HEK293 (cell line): ENCODE results near the gene CLDN15.
A peak's percentile ranks its signal among the peaks of the same experiment; 100 is the strongest.

Experiments used
- CTCF ChIA-PET: fragments of 350-600 bp; formaldehyde crosslinking; extraction: SDS; loops from one replicate; lab custom pipeline; 2021; ENCODE audit warnings: antibody characterized with exemption; lab: Yijun Ruan, JAX
- POLR2A ChIA-PET: fragments of 300-600 bp; formaldehyde crosslinking; extraction: SDS; loops from one replicate; lab custom pipeline; 2020; ENCODE audit warnings: antibody characterized with exemption, inconsistent platforms; lab: Yijun Ruan, JAX
- H3K27ac ChIP-seq: fragments of 200-500 bp; sonication (Bioruptor generic); 2 replicates; pipeline ENCODE4 v1.5.1; 2014; ENCODE audit warnings: low read depth, low read length, control low read depth, inconsistent platforms; ENCODE audit errors: extremely low read depth
- H3K36me3 ChIP-seq, 2 experiments: fragments of 200-500 bp in 1 of 2; sonication (Bioruptor generic) in 1 of 2; 1 replicate in 1 of 2; 2 replicates in 1 of 2; pipeline ENCODE4 v1.5.1; 2014 to 2017; ENCODE audit warnings: inconsistent platforms in 2 of 2, low read length in 2 of 2; ENCODE audit not compliant: control insufficient read depth in 2 of 2, insufficient read depth in 1 of 2
- H3K4me1 ChIP-seq: fragments of 200-500 bp; sonication (Bioruptor generic); 2 replicates; pipeline ENCODE4 v1.5.1; 2014; ENCODE audit warnings: mild to moderate bottlenecking, low read length, inconsistent platforms; ENCODE audit not compliant: control insufficient read depth, insufficient read depth
- H3K4me3 ChIP-seq: 2 replicates; pipeline ENCODE4 v1.5.1; 2011; ENCODE audit warnings: low read depth, mild to moderate bottlenecking, control low read depth, low read length, moderate library complexity
- H3K9me3 ChIP-seq: fragments of 200-500 bp; sonication (Bioruptor generic); 2 replicates; pipeline ENCODE4 v1.5.1; 2014; ENCODE audit warnings: low read depth, low read length, inconsistent platforms; ENCODE audit not compliant: control insufficient read depth, insufficient read depth
- ZBTB17 ChIP-seq: fragments of 450-650 bp; formaldehyde crosslinking; IDR thresholded peaks from 2 replicates; pipeline ENCODE4 v1.5.1; 2016; ENCODE audit warnings: missing biosample characterization, missing genetic modification characterization
- ZNF16 ChIP-seq: fragments of 450-650 bp; formaldehyde crosslinking; IDR thresholded peaks from 2 replicates; pipeline ENCODE4 v1.5.1; 2016; ENCODE audit warnings: low read depth, missing biosample characterization, missing genetic modification characterization
- ZNF335 ChIP-seq: fragments of 450-650 bp; formaldehyde crosslinking; conservative IDR thresholded peaks from 2 replicates; pipeline ENCODE4 v1.5.1; 2016; ENCODE audit warnings: missing biosample characterization, missing genetic modification characterization

The CLDN15 gene

DNA sequence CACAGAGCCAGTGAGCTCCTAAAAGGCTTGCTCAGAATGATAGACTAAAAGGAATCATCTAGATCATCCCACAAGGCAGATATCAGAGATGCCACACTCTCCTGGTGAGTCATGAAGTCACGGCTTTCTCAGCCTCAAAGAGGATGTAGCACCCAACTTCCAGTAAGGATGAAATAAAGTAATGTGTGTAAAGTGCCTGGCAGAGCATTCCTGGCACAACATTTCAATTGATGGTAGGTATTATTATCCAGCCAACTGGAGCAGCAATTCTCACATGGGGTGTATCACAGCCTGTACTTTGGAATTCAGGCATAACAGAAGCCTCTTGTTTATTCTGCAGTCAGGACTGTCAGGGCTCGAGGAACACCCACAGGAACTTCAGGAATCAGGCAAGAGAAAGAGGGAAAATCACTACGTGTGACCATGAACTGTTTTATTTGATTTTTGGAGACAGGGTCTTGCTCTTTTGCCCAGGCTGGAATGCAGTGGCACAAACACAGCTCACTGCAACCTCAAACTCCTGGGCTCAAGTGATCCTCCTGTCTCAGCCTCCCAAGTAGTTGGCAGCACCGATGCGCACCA, 52.3 kb downstream of the CLDN15 start:
- H3K36me3 ChIP-seq = no peaks in the 10 kb centered on the region
- H3K27ac ChIP-seq = no peak overlapping the region
- ChIA-PET CTCF (interaction anchor here (0.6 to 1.5 kb wide), 4 partner anchors 7 to 131 kb away, joined by 3 to 7 read pairs (median 3); no protein-coding TSS in a partner anchor), POLR2A (no interaction called here)
- no peak overlapping the region for H3K4me3 ChIP-seq
- H3K9me3 ChIP-seq = no peaks in the 10 kb centered on the region
- TF ChIP-seq ZBTB17 (peak; percentile 30; the same call in 1 of the 2 replicates), ZNF16 (tag by site-specific recombination) (no peak), ZNF335 (tag by site-specific recombination) (peak; percentile 54; the same call in 1 of the 2 replicates)
- no peaks in the 10 kb centered on the region for H3K4me1 ChIP-seq
